Smooth muscle cell (in vitro differentiated cells): Measurements from ENCODE around the gene FKBP10. TPM values are rescaled to one million over a fixed set of nuclear protein-coding genes. Genes with fewer than 3 reads are reported as not detected.

Source experiments
- DNase-seq: peaks from one replicate; lab custom pipeline; 2025; ENCODE audit not compliant: unreplicated experiment; lab: John Stamatoyannopoulos, UW
- H2AFZ ChIP-seq: fragments of 200-600 bp; sonication (generic); 2 replicates; pipeline ENCODE4 v1.6.0; 2016; ENCODE audit warnings: antibody characterized with exemption, low read depth, mild to moderate bottlenecking
- H3F3A ChIP-seq: fragments of 200-600 bp; sonication (generic); 2 replicates; pipeline ENCODE4 v1.6.0; 2017; ENCODE audit warnings: antibody characterized with exemption, low read depth
- H3K27ac ChIP-seq: fragments of 200-600 bp; sonication (generic); 2 replicates; pipeline ENCODE4 v1.5.1; 2016; ENCODE audit warnings: low read depth, mild to moderate bottlenecking
- H3K27me3 ChIP-seq: fragments of 200-600 bp; sonication (generic); 2 replicates; pipeline ENCODE4 v1.6.1; 2016; ENCODE audit warnings: low read depth, mild to moderate bottlenecking
- H3K36me3 ChIP-seq: fragments of 200-600 bp; sonication (generic); 2 replicates; pipeline ENCODE4 v1.5.1; 2016; ENCODE audit warnings: low read depth
- H3K4me1 ChIP-seq: fragments of 200-600 bp; sonication (generic); 2 replicates; pipeline ENCODE4 v1.5.1; 2016; ENCODE audit warnings: low read depth
- H3K4me2 ChIP-seq: fragments of 200-600 bp; sonication (generic); 2 replicates; pipeline ENCODE4 v1.6.0; 2016; ENCODE audit warnings: mild to moderate bottlenecking
- H3K4me3 ChIP-seq: fragments of 200-600 bp; sonication (generic); 2 replicates; pipeline ENCODE4 v1.5.1; 2016; ENCODE audit warnings: mild to moderate bottlenecking
- H3K79me2 ChIP-seq: fragments of 200-600 bp; sonication (generic); 2 replicates; pipeline ENCODE4 v1.6.0; 2016; ENCODE audit warnings: low read depth, mild to moderate bottlenecking
- H3K9ac ChIP-seq: fragments of 200-600 bp; sonication (generic); 2 replicates; pipeline ENCODE4 v1.6.0; 2016; ENCODE audit warnings: low read depth
- H3K9me3 ChIP-seq: fragments of 200-600 bp; sonication (generic); replicated peaks from 2 replicates; pipeline ENCODE4 v1.5.1; 2016; ENCODE audit warnings: low read depth
- H4K20me1 ChIP-seq: fragments of 200-600 bp; sonication (generic); 2 replicates; pipeline ENCODE4 v1.6.0; 2016; ENCODE audit warnings: low read depth
- CTCF ChIP-seq: fragments of 200-600 bp; sonication (generic); IDR thresholded peaks from 2 replicates; pipeline ENCODE4 v1.5.1; 2017; ENCODE audit warnings: borderline replicate concordance, mild to moderate bottlenecking, antibody characterized with exemption; ENCODE audit not compliant: insufficient read depth, poor library complexity, severe bottlenecking
- WGBS: methylation state at CpG from one replicate; pipeline ENCODE4 v1.1.7; 2016; ENCODE audit warnings: low lambda C conversion rate; 5-methylcytosine and 5-hydroxymethylcytosine counted together
- polyA plus RNA-seq: library from polyadenylated mRNA; unstranded; fragments of >200 nt; fragmentation: Nextera tagmentation; extraction: Ambion mirVana; gene quantifications from 2 replicates; pipeline ENCODE4 v1.2.1, GENCODE V29; 2016
- total RNA-seq: library from RNA; depleted of rRNA; stranded (reverse); fragments of >200 nt; gene quantifications from 2 replicates; pipeline ENCODE4 v1.2.3, GENCODE V29; 2014

Gene FKBP10
- total and polyA plus RNA-seq, 2 experiments from 2014 or later, result 289 to 603 TPM

- H3K4me3 ChIP-seq, result no peak overlapping the region
- H3F3A ChIP-seq, result peaks cover 5% of the 10 kb centered on the region
- no peak overlapping the region for H3K9ac ChIP-seq
- DNase-seq, result no peak
- no peaks in the 10 kb centered on the region for H3K4me1 ChIP-seq
- H3K27ac ChIP-seq, result no peak overlapping the region
- peaks cover 37% of the 10 kb centered on the region for H3K79me2 ChIP-seq
- 87% methylated on average over 3 of the region's 3 CpGs for WGBS
- H2AFZ ChIP-seq, result no peak overlapping the region
- H3K9me3 ChIP-seq, result no peaks in the 10 kb centered on the region
- H3K36me3 ChIP-seq, result peaks cover 11% of the 10 kb centered on the region
- H4K20me1 ChIP-seq, result peaks cover 80% of the 10 kb centered on the region
- no peak overlapping the region for H3K4me2 ChIP-seq
- no peak for TF ChIP-seq CTCF
- no peaks in the 10 kb centered on the region for H3K27me3 ChIP-seq
Observed at GRCh38 chr17:41769985-41770384, 42.8 kb upstream of the FKBP10 start.

GRCh38 chr17:41771389-41772206 lies 41.2 kb upstream of the FKBP10 start:
- TF ChIP-seq CTCF, result no peak
- Histone ChIP-seq H3K36me3 (no peaks in the 10 kb centered on the region), H3K9ac (no peak overlapping the region), H3K27me3 (no peaks in the 10 kb centered on the region), H3F3A (peaks cover 11% of the 10 kb centered on the region), H2AFZ (no peak overlapping the region), H3K4me3 (no peak overlapping the region), H3K27ac (peak overlapping the region; percentile 28), H4K20me1 (peaks cover 79% of the 10 kb centered on the region), H3K4me1 (peaks cover 13% of the 10 kb centered on the region), H3K79me2 (peaks cover 53% of the 10 kb centered on the region), H3K9me3 (no peaks in the 10 kb centered on the region), H3K4me2 (no peak overlapping the region)
- no peak for DNase-seq
- 88% methylated on average over 17 of the region's 17 CpGs for WGBS

GRCh38 chr17:41772218-41772585 lies 40.6 kb upstream of the FKBP10 start:
- Histone ChIP-seq H3K79me2 (peaks cover 53% of the 10 kb centered on the region), H3K27ac (peak overlapping the region; percentile 90), H3K27me3 (no peaks in the 10 kb centered on the region), H2AFZ (no peak overlapping the region), H3K9ac (peak overlapping the region; percentile 34), H3K9me3 (no peaks in the 10 kb centered on the region), H3K4me1 (peaks cover 19% of the 10 kb centered on the region), H3K36me3 (no peaks in the 10 kb centered on the region), H3K4me2 (peak overlapping the region; percentile 15), H3F3A (peaks cover 14% of the 10 kb centered on the region), H4K20me1 (peaks cover 78% of the 10 kb centered on the region), H3K4me3 (no peak overlapping the region)
- 65% methylated on average over 4 of the region's 4 CpGs for WGBS
- DNase-seq, result no peak
- TF ChIP-seq CTCF, result no peak
